Ishikawa (cell line): ENCODE measurements around the gene SS18L1.

Source experiments
- CEBPB ChIP-seq: IDR thresholded peaks from 2 replicates; pipeline ENCODE4 v1.6.1; 2012
- CREB1 ChIP-seq: IDR thresholded peaks from 2 replicates; pipeline ENCODE4 v1.6.1; 2012; ENCODE audit warnings: low read depth
- EGR1 ChIP-seq: IDR thresholded peaks from 2 replicates; pipeline ENCODE4 v1.6.1; 2012
- EP300 ChIP-seq: IDR thresholded peaks from 2 replicates; pipeline ENCODE4 v1.6.1; 2012; ENCODE audit warnings: borderline replicate concordance
- FOXM1 ChIP-seq: IDR thresholded peaks from 2 replicates; pipeline ENCODE4 v1.6.1; 2012; ENCODE audit warnings: low read depth, borderline replicate concordance
- MAX ChIP-seq: IDR thresholded peaks from 2 replicates; pipeline ENCODE4 v1.6.1; 2012
- NFIC ChIP-seq: IDR thresholded peaks from 2 replicates; pipeline ENCODE4 v1.6.1; 2012
- RAD21 ChIP-seq: IDR thresholded peaks from 2 replicates; pipeline ENCODE4 v1.6.1; 2012; ENCODE audit warnings: low read depth
- REST ChIP-seq: IDR thresholded peaks from 2 replicates; pipeline ENCODE4 v1.6.1; 2012; ENCODE audit warnings: low read depth, mild to moderate bottlenecking
- TAF1 ChIP-seq: IDR thresholded peaks from 2 replicates; pipeline ENCODE4 v1.6.1; 2012; ENCODE audit warnings: low read depth, mild to moderate bottlenecking
- TCF12 ChIP-seq: IDR thresholded peaks from 2 replicates; pipeline ENCODE4 v1.6.1; 2012; ENCODE audit warnings: low read depth
- TEAD4 ChIP-seq: IDR thresholded peaks from 2 replicates; pipeline ENCODE4 v1.6.1; 2012
- YY1 ChIP-seq: IDR thresholded peaks from 2 replicates; pipeline ENCODE4 v1.6.1; 2012; ENCODE audit warnings: low read depth
- ZBTB7A ChIP-seq: IDR thresholded peaks from 2 replicates; pipeline ENCODE4 v1.6.1; 2012; ENCODE audit warnings: low read depth
- TF ChIP-seq, protein P1 (sequence below): IDR thresholded peaks from 2 replicates; pipeline ENCODE4 v1.6.1; 2012

The SS18L1 gene

DNA sequence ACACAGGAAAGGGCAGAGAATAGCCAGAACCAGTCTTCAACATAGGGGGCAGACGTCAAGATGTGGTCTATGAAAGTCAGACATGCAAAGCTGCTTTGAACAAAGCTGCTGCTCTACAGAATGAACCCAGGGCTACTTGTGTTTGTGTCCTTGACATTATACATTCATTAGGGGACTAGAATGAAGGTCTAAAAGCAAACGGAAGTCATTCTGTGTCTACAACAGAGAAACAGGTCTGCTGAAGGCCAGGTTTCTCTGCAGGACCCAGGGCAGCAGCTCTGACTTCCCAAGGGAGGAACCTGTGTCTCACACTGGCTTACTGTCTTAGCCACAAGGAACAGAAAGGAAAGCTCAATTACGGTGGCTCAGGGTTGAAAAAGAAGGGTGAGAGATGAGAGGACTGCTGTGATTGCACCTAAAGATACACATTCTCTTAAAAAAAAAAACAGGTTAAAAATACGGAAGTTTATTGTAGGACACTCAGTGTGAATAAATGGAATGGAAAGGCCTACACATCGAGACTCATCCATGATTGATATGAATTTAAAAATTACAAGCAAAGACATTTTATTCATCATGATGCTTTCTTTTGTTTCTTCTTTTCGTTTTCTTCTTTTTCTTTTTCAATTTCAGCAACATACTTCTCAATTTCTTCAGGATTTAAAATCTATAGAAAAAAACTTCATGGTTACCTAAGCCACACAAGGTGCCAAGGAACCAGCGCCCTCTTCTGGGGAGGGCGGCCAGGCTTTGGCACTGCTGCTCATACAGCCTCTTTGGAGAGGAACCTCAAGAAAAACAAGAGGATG is 7.1 kb upstream of the SS18L1 start:
- no peak for TF ChIP-seq REST
- peak; percentile 69 for TF ChIP-seq RAD21
- no peak for TF ChIP-seq TAF1
- peak; percentile 37; the same call in 1 of the 2 replicates for TF ChIP-seq NFIC
- TF ChIP-seq ZBTB7A: no peak

- TF ChIP-seq TAF1 (no peak), YY1 (no peak), CEBPB (no peak), TCF12 (no peak), CREB1 (no peak), RAD21 (no peak), TEAD4 (no peak), FOXM1 (no peak), REST (no peak), MAX (no peak), ZBTB7A (no peak), NFIC (no peak), EGR1 (no peak), EP300 (no peak)
- TF ChIP-seq, protein P1, sequence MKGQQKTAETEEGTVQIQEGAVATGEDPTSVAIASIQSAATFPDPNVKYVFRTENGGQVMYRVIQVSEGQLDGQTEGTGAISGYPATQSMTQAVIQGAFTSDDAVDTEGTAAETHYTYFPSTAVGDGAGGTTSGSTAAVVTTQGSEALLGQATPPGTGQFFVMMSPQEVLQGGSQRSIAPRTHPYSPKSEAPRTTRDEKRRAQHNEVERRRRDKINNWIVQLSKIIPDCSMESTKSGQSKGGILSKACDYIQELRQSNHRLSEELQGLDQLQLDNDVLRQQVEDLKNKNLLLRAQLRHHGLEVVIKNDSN: no peak
These were observed 6.5 kb upstream of the SS18L1 start for GRCh38 chr20:62137092-62137384.

- no peak for TF ChIP-seq EP300
- no peak for TF ChIP-seq EGR1
- no peak for TF ChIP-seq ZBTB7A
- TF ChIP-seq REST: no peak
- TF ChIP-seq CREB1: no peak
- no peak for TF ChIP-seq TCF12
- TF ChIP-seq RAD21: no peak
- TF ChIP-seq, protein P1: no peak
- TF ChIP-seq TEAD4: no peak
- TF ChIP-seq CEBPB: no peak
- no peak for TF ChIP-seq YY1
- no peak for TF ChIP-seq TAF1
- no peak for TF ChIP-seq MAX
- TF ChIP-seq NFIC: no peak
- no peak for TF ChIP-seq FOXM1
These were observed 5.9 kb upstream of the SS18L1 start for GRCh38 chr20:62137478-62138203.

DNA sequence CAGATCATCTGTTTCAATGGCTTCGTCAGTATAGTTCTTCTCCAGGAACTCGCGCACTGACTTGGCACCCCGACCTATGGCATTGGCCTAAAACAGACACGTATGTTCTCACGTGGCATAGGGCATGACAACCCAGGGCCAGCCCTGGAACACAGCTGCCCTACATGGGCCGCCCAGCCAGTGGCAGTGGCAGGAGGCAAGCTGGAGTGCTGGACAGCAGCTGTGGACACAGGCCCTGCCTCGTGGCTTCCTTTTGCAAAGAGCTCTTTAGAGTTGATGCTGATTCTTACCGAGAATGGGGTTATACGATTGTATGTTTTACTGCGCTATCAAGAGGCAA is 5.4 kb upstream of the SS18L1 start:
- TF ChIP-seq FOXM1 (no peak), MAX (no peak), NFIC (no peak), RAD21 (no peak), REST (peak; percentile 50; the same call in 1 of the 2 replicates)
